GM23338 (cell line): ENCODE data around the gene C2CD4A.

Experiments used
- CREB1 ChIP-seq: fragments of 250-450 bp; sonication (Bioruptor Pico); IDR thresholded peaks from 2 replicates; pipeline ENCODE4 v1.5.0; 2020; ENCODE audit warnings: low read depth, mild to moderate bottlenecking, moderate library complexity
- EZH2 ChIP-seq: fragments of 200-600 bp; sonication (generic); IDR thresholded peaks from one replicate; pipeline ENCODE4 v1.8.0; 2017; ENCODE audit warnings: antibody characterized with exemption, mild to moderate bottlenecking, low read depth; ENCODE audit not compliant: unreplicated experiment
- EZH2phosphoT487 ChIP-seq: fragments of 200-600 bp; sonication (generic); IDR thresholded peaks from one replicate; pipeline ENCODE4 v1.8.1; 2018; ENCODE audit warnings: antibody characterized with exemption; ENCODE audit not compliant: unreplicated experiment
- JUNB ChIP-seq: IDR thresholded peaks from one replicate; pipeline ENCODE4 v1.6.1; 2016; ENCODE audit warnings: antibody characterized with exemption; ENCODE audit not compliant: unreplicated experiment
- NANOG ChIP-seq: IDR thresholded peaks from 2 replicates; pipeline ENCODE4 v1.6.1; 2016; ENCODE audit warnings: antibody characterized with exemption, borderline replicate concordance
- POLR2AphosphoS5 ChIP-seq: IDR thresholded peaks from 2 replicates; pipeline ENCODE4 v1.6.1; 2016; ENCODE audit warnings: antibody characterized with exemption, low read depth
- REST ChIP-seq: IDR thresholded peaks from one replicate; pipeline ENCODE4 v1.6.1; 2018; ENCODE audit warnings: antibody characterized with exemption; ENCODE audit not compliant: unreplicated experiment
- STAT1 ChIP-seq: IDR thresholded peaks from one replicate; pipeline ENCODE4 v1.6.1; 2016; ENCODE audit warnings: antibody characterized with exemption; ENCODE audit not compliant: unreplicated experiment
- ZNF114 ChIP-seq: fragments of 250-450 bp; sonication (Bioruptor Pico); IDR thresholded peaks from 2 replicates; pipeline ENCODE4 v1.5.0; 2020; ENCODE audit warnings: mild to moderate bottlenecking, moderate library complexity
- ZNF331 ChIP-seq: fragments of 250-450 bp; sonication (Bioruptor Pico); IDR thresholded peaks from 2 replicates; pipeline ENCODE4 v1.5.0; 2020; ENCODE audit warnings: low read depth, mild to moderate bottlenecking, moderate library complexity
- TF ChIP-seq, protein P1 (sequence below), 2 experiments: fragments of 200-600 bp in 1 of 2; sonication (generic) in 1 of 2; conservative IDR thresholded peaks; 2 replicates each; pipeline versions ENCODE4 v1.5.1 to v1.6.1; 2016 to 2017; ENCODE audit warnings: antibody characterized with exemption in 2 of 2, low read depth in 2 of 2, mild to moderate bottlenecking in 2 of 2, moderate library complexity in 1 of 2
- TF ChIP-seq, protein P2 (sequence below): IDR thresholded peaks from 2 replicates; pipeline ENCODE4 v1.6.1; 2016; ENCODE audit warnings: antibody characterized with exemption
- TF ChIP-seq, protein P3 (sequence below): fragments of 250-450 bp; sonication (Bioruptor Pico); IDR thresholded peaks from 2 replicates; pipeline ENCODE4 v1.5.0; 2020; ENCODE audit warnings: mild to moderate bottlenecking, moderate library complexity

GRCh38 chr15:62094388-62094787 lies 27.6 kb downstream of the C2CD4A start:
- TF ChIP-seq, protein P1, sequence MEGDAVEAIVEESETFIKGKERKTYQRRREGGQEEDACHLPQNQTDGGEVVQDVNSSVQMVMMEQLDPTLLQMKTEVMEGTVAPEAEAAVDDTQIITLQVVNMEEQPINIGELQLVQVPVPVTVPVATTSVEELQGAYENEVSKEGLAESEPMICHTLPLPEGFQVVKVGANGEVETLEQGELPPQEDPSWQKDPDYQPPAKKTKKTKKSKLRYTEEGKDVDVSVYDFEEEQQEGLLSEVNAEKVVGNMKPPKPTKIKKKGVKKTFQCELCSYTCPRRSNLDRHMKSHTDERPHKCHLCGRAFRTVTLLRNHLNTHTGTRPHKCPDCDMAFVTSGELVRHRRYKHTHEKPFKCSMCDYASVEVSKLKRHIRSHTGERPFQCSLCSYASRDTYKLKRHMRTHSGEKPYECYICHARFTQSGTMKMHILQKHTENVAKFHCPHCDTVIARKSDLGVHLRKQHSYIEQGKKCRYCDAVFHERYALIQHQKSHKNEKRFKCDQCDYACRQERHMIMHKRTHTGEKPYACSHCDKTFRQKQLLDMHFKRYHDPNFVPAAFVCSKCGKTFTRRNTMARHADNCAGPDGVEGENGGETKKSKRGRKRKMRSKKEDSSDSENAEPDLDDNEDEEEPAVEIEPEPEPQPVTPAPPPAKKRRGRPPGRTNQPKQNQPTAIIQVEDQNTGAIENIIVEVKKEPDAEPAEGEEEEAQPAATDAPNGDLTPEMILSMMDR (conservative IDR thresholded peaks at IDR 0.05; ENCODE audit: low read depth in 2 of 2), result no peak
- TF ChIP-seq EZH2, result no peak
- no peak for TF ChIP-seq REST
- no peak for TF ChIP-seq CREB1 (CRISPR knock-in tag)
- TF ChIP-seq POLR2AphosphoS5, result no peak
- TF ChIP-seq STAT1, result no peak
- no peak for TF ChIP-seq JUNB
- TF ChIP-seq EZH2phosphoT487, result no peak
- TF ChIP-seq, protein P2, sequence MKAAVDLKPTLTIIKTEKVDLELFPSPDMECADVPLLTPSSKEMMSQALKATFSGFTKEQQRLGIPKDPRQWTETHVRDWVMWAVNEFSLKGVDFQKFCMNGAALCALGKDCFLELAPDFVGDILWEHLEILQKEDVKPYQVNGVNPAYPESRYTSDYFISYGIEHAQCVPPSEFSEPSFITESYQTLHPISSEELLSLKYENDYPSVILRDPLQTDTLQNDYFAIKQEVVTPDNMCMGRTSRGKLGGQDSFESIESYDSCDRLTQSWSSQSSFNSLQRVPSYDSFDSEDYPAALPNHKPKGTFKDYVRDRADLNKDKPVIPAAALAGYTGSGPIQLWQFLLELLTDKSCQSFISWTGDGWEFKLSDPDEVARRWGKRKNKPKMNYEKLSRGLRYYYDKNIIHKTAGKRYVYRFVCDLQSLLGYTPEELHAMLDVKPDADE, result no peak
- TF ChIP-seq NANOG, result no peak
- TF ChIP-seq ZNF331, result no peak
- TF ChIP-seq ZNF114 (CRISPR knock-in tag), result no peak
- TF ChIP-seq, protein P3, sequence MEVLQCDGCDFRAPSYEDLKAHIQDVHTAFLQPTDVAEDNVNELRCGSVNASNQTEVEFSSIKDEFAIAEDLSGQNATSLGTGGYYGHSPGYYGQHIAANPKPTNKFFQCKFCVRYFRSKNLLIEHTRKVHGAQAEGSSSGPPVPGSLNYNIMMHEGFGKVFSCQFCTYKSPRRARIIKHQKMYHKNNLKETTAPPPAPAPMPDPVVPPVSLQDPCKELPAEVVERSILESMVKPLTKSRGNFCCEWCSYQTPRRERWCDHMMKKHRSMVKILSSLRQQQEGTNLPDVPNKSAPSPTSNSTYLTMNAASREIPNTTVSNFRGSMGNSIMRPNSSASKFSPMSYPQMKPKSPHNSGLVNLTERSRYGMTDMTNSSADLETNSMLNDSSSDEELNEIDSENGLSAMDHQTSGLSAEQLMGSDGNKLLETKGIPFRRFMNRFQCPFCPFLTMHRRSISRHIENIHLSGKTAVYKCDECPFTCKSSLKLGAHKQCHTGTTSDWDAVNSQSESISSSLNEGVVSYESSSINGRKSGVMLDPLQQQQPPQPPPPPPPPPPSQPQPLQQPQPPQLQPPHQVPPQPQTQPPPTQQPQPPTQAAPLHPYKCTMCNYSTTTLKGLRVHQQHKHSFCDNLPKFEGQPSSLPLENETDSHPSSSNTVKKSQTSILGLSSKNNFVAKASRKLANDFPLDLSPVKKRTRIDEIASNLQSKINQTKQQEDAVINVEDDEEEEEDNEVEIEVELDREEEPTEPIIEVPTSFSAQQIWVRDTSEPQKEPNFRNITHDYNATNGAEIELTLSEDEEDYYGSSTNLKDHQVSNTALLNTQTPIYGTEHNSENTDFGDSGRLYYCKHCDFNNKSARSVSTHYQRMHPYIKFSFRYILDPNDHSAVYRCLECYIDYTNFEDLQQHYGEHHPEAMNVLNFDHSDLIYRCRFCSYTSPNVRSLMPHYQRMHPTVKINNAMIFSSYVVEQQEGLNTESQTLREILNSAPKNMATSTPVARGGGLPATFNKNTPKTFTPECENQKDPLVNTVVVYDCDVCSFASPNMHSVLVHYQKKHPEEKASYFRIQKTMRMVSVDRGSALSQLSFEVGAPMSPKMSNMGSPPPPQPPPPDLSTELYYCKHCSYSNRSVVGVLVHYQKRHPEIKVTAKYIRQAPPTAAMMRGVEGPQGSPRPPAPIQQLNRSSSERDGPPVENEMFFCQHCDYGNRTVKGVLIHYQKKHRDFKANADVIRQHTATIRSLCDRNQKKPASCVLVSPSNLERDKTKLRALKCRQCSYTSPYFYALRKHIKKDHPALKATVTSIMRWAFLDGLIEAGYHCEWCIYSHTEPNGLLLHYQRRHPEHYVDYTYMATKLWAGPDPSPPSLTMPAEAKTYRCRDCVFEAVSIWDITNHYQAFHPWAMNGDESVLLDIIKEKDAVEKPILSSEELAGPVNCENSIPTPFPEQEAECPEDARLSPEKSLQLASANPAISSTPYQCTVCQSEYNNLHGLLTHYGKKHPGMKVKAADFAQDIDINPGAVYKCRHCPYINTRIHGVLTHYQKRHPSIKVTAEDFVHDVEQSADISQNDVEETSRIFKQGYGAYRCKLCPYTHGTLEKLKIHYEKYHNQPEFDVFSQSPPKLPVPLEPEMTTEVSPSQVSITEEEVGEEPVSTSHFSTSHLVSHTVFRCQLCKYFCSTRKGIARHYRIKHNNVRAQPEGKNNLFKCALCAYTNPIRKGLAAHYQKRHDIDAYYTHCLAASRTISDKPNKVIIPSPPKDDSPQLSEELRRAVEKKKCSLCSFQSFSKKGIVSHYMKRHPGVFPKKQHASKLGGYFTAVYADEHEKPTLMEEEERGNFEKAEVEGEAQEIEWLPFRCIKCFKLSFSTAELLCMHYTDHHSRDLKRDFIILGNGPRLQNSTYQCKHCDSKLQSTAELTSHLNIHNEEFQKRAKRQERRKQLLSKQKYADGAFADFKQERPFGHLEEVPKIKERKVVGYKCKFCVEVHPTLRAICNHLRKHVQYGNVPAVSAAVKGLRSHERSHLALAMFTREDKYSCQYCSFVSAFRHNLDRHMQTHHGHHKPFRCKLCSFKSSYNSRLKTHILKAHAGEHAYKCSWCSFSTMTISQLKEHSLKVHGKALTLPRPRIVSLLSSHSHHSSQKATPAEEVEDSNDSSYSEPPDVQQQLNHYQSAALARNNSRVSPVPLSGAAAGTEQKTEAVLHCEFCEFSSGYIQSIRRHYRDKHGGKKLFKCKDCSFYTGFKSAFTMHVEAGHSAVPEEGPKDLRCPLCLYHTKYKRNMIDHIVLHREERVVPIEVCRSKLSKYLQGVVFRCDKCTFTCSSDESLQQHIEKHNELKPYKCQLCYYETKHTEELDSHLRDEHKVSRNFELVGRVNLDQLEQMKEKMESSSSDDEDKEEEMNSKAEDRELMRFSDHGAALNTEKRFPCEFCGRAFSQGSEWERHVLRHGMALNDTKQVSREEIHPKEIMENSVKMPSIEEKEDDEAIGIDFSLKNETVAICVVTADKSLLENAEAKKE, result no peak
